WTC11 (cell line): ENCODE results near the gene PLK2. TPM values are rescaled to one million over a fixed set of nuclear protein-coding genes. Genes with fewer than 3 reads are reported as not detected.

Experiments used
- ATAC-seq: fragments of 200-7000 bp; cut with Tn5 transposase; 2 replicates; pipeline ENCODE4 v1.10.0; 2021; ENCODE audit warnings: mild to moderate bottlenecking, moderate library complexity
- CTCF ChIA-PET: fragments of 300-600 bp; sonication (Branson Sonifier 250); formaldehyde crosslinking; loops from one replicate; lab custom pipeline; 2021; ENCODE audit warnings: antibody characterized with exemption; lab: Charles Lee
- POLR2A ChIA-PET: fragments of 350-600 bp; sonication (Branson Sonifier 250); formaldehyde crosslinking; loops from one replicate; lab custom pipeline; 2021; ENCODE audit warnings: antibody characterized with exemption; lab: Charles Lee
- DNase-seq: peaks from one replicate; pipeline ENCODE4 v3.0.0; 2021; ENCODE audit warnings: low spot score
- H3K27ac Mint-ChIP-seq: 2 replicates; pipeline ENCODE4 v1.8.0; 2021; ENCODE audit warnings: mixed read lengths
- H3K27me3 Mint-ChIP-seq: 2 replicates; pipeline ENCODE4 v1.8.0; 2021; ENCODE audit warnings: low read depth, mild to moderate bottlenecking, moderate library complexity, mixed read lengths
- H3K36me3 Mint-ChIP-seq: 2 replicates; pipeline ENCODE4 v1.8.0; 2021; ENCODE audit warnings: mixed read lengths
- H3K4me1 Mint-ChIP-seq: 2 replicates; pipeline ENCODE4 v1.8.0; 2022; ENCODE audit warnings: mixed read lengths
- H3K4me3 Mint-ChIP-seq: 2 replicates; pipeline ENCODE4 v1.8.0; 2021; ENCODE audit warnings: mild to moderate bottlenecking, moderate library complexity, mixed read lengths
- H3K9me3 Mint-ChIP-seq: 2 replicates; pipeline ENCODE4 v1.8.0; 2021; ENCODE audit warnings: mixed read lengths
- ARID4B ChIP-seq: sonication (generic); formaldehyde crosslinking; IDR thresholded peaks from 2 replicates; pipeline ENCODE4 v1.8.0; 2023; ENCODE audit warnings: missing genetic modification reagents, mild to moderate bottlenecking, borderline replicate concordance
- ATF6 ChIP-seq: sonication (generic); formaldehyde crosslinking; IDR thresholded peaks from 2 replicates; pipeline ENCODE4 v1.8.1; 2023; ENCODE audit warnings: mild to moderate bottlenecking, missing genetic modification reagents
- CREM ChIP-seq: sonication (generic); formaldehyde crosslinking; IDR thresholded peaks from 2 replicates; pipeline ENCODE4 v1.8.1; 2022; ENCODE audit warnings: mild to moderate bottlenecking, missing genetic modification reagents, moderate library complexity
- E2F1 ChIP-seq: sonication (generic); formaldehyde crosslinking; IDR thresholded peaks from 2 replicates; pipeline ENCODE4 v1.8.0; 2022; ENCODE audit warnings: mild to moderate bottlenecking, missing genetic modification reagents
- EMX1 ChIP-seq: fragments of 250-450 bp; sonication (Bioruptor Pico); IDR thresholded peaks from 2 replicates; pipeline ENCODE4 v1.8.0; 2021; ENCODE audit warnings: mild to moderate bottlenecking
- ESRRA ChIP-seq: sonication (generic); formaldehyde crosslinking; IDR thresholded peaks from 2 replicates; pipeline ENCODE4 v1.8.1; 2022; ENCODE audit warnings: mild to moderate bottlenecking, missing genetic modification reagents, borderline replicate concordance
- ETV6 ChIP-seq: sonication (generic); formaldehyde crosslinking; IDR thresholded peaks from 2 replicates; pipeline ENCODE4 v1.8.1; 2022; ENCODE audit warnings: mild to moderate bottlenecking, missing genetic modification reagents
- FOXJ3 ChIP-seq: sonication (generic); formaldehyde crosslinking; IDR thresholded peaks from 2 replicates; pipeline ENCODE4 v1.9.0; 2021; ENCODE audit warnings: missing genetic modification reagents, mild to moderate bottlenecking, borderline replicate concordance
- FOXK1 ChIP-seq: sonication (generic); formaldehyde crosslinking; IDR thresholded peaks from 2 replicates; pipeline ENCODE4 v1.8.0; 2022; ENCODE audit warnings: mild to moderate bottlenecking, moderate library complexity, missing genetic modification reagents
- GABPB1 ChIP-seq: sonication (generic); formaldehyde crosslinking; IDR thresholded peaks from 2 replicates; pipeline ENCODE4 v1.8.1; 2023; ENCODE audit warnings: mild to moderate bottlenecking, missing genetic modification reagents
- HMGXB4 ChIP-seq: sonication (generic); formaldehyde crosslinking; IDR thresholded peaks from 2 replicates; pipeline ENCODE4 v1.8.1; 2023; ENCODE audit warnings: mild to moderate bottlenecking, moderate library complexity, missing genetic modification reagents
- MXD4 ChIP-seq: fragments of 250-450 bp; sonication (Bioruptor Pico); IDR thresholded peaks from 2 replicates; pipeline ENCODE4 v1.8.0; 2021; ENCODE audit warnings: mild to moderate bottlenecking, moderate library complexity, borderline replicate concordance
- NFYB ChIP-seq: sonication (generic); formaldehyde crosslinking; conservative IDR thresholded peaks from 2 replicates; pipeline ENCODE4 v1.8.0; 2022; ENCODE audit warnings: low read depth, missing genetic modification reagents
- RELA ChIP-seq: sonication (generic); formaldehyde crosslinking; IDR thresholded peaks from 2 replicates; pipeline ENCODE4 v1.8.1; 2022; ENCODE audit warnings: missing genetic modification reagents, mild to moderate bottlenecking, borderline replicate concordance
- RORB ChIP-seq: fragments of 250-450 bp; sonication (Bioruptor Pico); IDR thresholded peaks from 2 replicates; pipeline ENCODE4 v1.9.0; 2021; ENCODE audit warnings: mild to moderate bottlenecking
- SMAD4 ChIP-seq: sonication (generic); formaldehyde crosslinking; IDR thresholded peaks from 2 replicates; pipeline ENCODE4 v1.8.0; 2022; ENCODE audit warnings: mild to moderate bottlenecking, missing genetic modification reagents
- ZMAT4 ChIP-seq: fragments of 250-450 bp; sonication (Bioruptor Pico); IDR thresholded peaks from 2 replicates; pipeline ENCODE4 v1.9.0; 2021; ENCODE audit warnings: mild to moderate bottlenecking
- ZNF317 ChIP-seq: sonication (generic); formaldehyde crosslinking; IDR thresholded peaks from 2 replicates; pipeline ENCODE4 v1.8.1; 2023; ENCODE audit warnings: low read depth, mild to moderate bottlenecking, moderate library complexity, missing genetic modification reagents, borderline replicate concordance
- ZNF512 ChIP-seq: sonication (generic); formaldehyde crosslinking; IDR thresholded peaks from 2 replicates; pipeline ENCODE4 v1.8.1; 2022; ENCODE audit warnings: missing genetic modification reagents, borderline replicate concordance
- ZNF532 ChIP-seq: fragments of 250-450 bp; sonication (Bioruptor Pico); IDR thresholded peaks from 2 replicates; pipeline ENCODE4 v1.9.0; 2021; ENCODE audit warnings: mild to moderate bottlenecking, borderline replicate concordance
- ZNF671 ChIP-seq: fragments of 250-450 bp; sonication (Bioruptor Pico); IDR thresholded peaks from 2 replicates; pipeline ENCODE4 v1.8.0; 2021; ENCODE audit warnings: mild to moderate bottlenecking
- total RNA-seq: library from RNA; stranded (reverse); gene quantifications from 3 replicates; pipeline ENCODE4 v1.2.3, GENCODE V29; 2021

PLK2 gene
- total RNA-seq, 1 experiment from 2014 or later, result 37.1 TPM

- no peak for TF ChIP-seq EMX1 (CRISPR knock-in tag)
- no peak for TF ChIP-seq ZNF671
- TF ChIP-seq ZNF512 (CRISPR knock-in tag), result no peak
- no peak for TF ChIP-seq HMGXB4 (CRISPR knock-in tag)
- TF ChIP-seq ZNF317 (CRISPR knock-in tag), result no peak
- no peak for TF ChIP-seq FOXK1
- TF ChIP-seq FOXJ3 (CRISPR knock-in tag), result no peak
- TF ChIP-seq CREM (CRISPR knock-in tag), result no peak
- TF ChIP-seq MXD4 (CRISPR knock-in tag), result no peak
- no peak for TF ChIP-seq ESRRA (CRISPR knock-in tag)
- TF ChIP-seq SMAD4 (CRISPR knock-in tag), result no peak
- TF ChIP-seq, all 79 proteins: peak for 0
These were observed 30.6 kb upstream of the PLK2 start (continued) for GRCh38 chr5:58490402-58491050.

- ATAC-seq, result no peak
- CTCF ChIA-PET, result interaction anchor here (0.9 to 2.3 kb wide), 2 partner anchors 10 to 13 kb away, joined by 3 to 9 read pairs; no protein-coding TSS in a partner anchor
- TF ChIP-seq ZNF532 (CRISPR knock-in tag), result no peak
- no peak for TF ChIP-seq ZMAT4
- no peak for TF ChIP-seq RELA
- TF ChIP-seq ATF6 (CRISPR knock-in tag), result no peak
- TF ChIP-seq NFYB (CRISPR knock-in tag), result no peak
- no peak for TF ChIP-seq ARID4B
- TF ChIP-seq E2F1 (CRISPR knock-in tag), result no peak
- no peak for TF ChIP-seq RORB (CRISPR knock-in tag)
- TF ChIP-seq GABPB1 (CRISPR knock-in tag), result no peak
- TF ChIP-seq ETV6 (CRISPR knock-in tag), result no peak
These were observed 26.4 kb upstream of the PLK2 start for GRCh38 chr5:58486290-58486689.

More at GRCh38 chr5:58486290-58486689, 26.4 kb upstream of the PLK2 start:
- H3K4me1 Mint-ChIP-seq, result peaks cover 13% of the 10 kb centered on the region
- H3K27ac Mint-ChIP-seq, result no peak overlapping the region
- H3K4me3 Mint-ChIP-seq, result no peak overlapping the region
- POLR2A ChIA-PET, result no interaction called here
- DNase-seq, result no peak
- no peaks in the 10 kb centered on the region for H3K36me3 Mint-ChIP-seq
- no peaks in the 10 kb centered on the region for H3K27me3 Mint-ChIP-seq
- peaks cover 4% of the 10 kb centered on the region; the same call in 1 of the 2 replicates for H3K9me3 Mint-ChIP-seq
